ENCODE results near the gene TNFAIP8.
A peak's percentile ranks its signal among the peaks of the same experiment; 100 is the strongest.

GRCh38 chr5:119412279-119413227 is 56.7 kb downstream of the TNFAIP8 start:
- TF ChIP-seq TCF7L2 (IDR thresholded peaks at IDR 0.05; ENCODE audit: low read depth, low read length) (no peak), CTCF (IDR thresholded peaks at IDR 0.05) (peak; percentile 51; the same call in 1 of the 2 replicates), SIN3A (IDR thresholded peaks at IDR 0.05; ENCODE audit: borderline replicate concordance, insufficient read depth, low read depth, low read length) (no peak)
- TF ChIP-seq, protein P1, sequence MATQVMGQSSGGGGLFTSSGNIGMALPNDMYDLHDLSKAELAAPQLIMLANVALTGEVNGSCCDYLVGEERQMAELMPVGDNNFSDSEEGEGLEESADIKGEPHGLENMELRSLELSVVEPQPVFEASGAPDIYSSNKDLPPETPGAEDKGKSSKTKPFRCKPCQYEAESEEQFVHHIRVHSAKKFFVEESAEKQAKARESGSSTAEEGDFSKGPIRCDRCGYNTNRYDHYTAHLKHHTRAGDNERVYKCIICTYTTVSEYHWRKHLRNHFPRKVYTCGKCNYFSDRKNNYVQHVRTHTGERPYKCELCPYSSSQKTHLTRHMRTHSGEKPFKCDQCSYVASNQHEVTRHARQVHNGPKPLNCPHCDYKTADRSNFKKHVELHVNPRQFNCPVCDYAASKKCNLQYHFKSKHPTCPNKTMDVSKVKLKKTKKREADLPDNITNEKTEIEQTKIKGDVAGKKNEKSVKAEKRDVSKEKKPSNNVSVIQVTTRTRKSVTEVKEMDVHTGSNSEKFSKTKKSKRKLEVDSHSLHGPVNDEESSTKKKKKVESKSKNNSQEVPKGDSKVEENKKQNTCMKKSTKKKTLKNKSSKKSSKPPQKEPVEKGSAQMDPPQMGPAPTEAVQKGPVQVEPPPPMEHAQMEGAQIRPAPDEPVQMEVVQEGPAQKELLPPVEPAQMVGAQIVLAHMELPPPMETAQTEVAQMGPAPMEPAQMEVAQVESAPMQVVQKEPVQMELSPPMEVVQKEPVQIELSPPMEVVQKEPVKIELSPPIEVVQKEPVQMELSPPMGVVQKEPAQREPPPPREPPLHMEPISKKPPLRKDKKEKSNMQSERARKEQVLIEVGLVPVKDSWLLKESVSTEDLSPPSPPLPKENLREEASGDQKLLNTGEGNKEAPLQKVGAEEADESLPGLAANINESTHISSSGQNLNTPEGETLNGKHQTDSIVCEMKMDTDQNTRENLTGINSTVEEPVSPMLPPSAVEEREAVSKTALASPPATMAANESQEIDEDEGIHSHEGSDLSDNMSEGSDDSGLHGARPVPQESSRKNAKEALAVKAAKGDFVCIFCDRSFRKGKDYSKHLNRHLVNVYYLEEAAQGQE (IDR thresholded peaks at IDR 0.05; ENCODE audit: insufficient read depth in 1 of 2, low read depth in 2 of 2, low read length in 1 of 2) = no peak
